ENCODE results near the gene PKD1L1. TPM values are rescaled to one million over a fixed set of nuclear protein-coding genes. Genes with fewer than 3 reads are reported as not detected.

PKD1L1 gene
- total RNA-seq, 1 experiment from 2014 or later: 0.17 TPM

- H3K4me1 Mint-ChIP-seq: peaks cover 5% of the 10 kb centered on the region in 2 experiments; a peak in 3 of 4 replicates
- H3K9ac ChIP-seq (ENCODE audit: extremely low read depth, insufficient read length, low read length): no peak overlapping the region
- no peaks in the 10 kb centered on the region; the same call in 1 of the 2 replicates for H3K27me3 Mint-ChIP-seq (ENCODE audit: low read depth)
- no peak overlapping the region for H2BK12ac ChIP-seq (ENCODE audit: insufficient read length, low read depth, low read length)
- H2AK5ac ChIP-seq (ENCODE audit: insufficient read length, low read length): no peak overlapping the region
- no peak overlapping the region for H2BK5ac ChIP-seq (ENCODE audit: insufficient read length, low read length)
- WGBS (ENCODE audit: extremely low coverage, insufficient read length, low lambda C conversion rate): no CpG with 5 or more reads among the region's 2 CpGs
- no peak overlapping the region for H3K27ac ChIP-seq (ENCODE audit: insufficient read length, low read depth, low read length)
- no peak overlapping the region for H3K18ac ChIP-seq (ENCODE audit: insufficient read length, low read depth, low read length)
- no peak overlapping the region for H3K56ac ChIP-seq (ENCODE audit: insufficient read length, low read depth, low read length)
- H2BK15ac ChIP-seq (ENCODE audit: low read depth, low read length): no peak overlapping the region
- no peak overlapping the region for H4K5ac ChIP-seq (ENCODE audit: insufficient read length, low read depth, low read length)
- H3K27me3 ChIP-seq (ENCODE audit: insufficient read depth, low read length): no peaks in the 10 kb centered on the region
- no peak overlapping the region for H3K23ac ChIP-seq (ENCODE audit: insufficient read length, low read depth, low read length)
- no peaks in the 10 kb centered on the region for H4K20me1 ChIP-seq (ENCODE audit: control insufficient read depth, insufficient read depth, insufficient read length)
- H3T11ph ChIP-seq (ENCODE audit: low read length): no peak overlapping the region
- H3K14ac ChIP-seq (ENCODE audit: insufficient read depth, low read length): no peak overlapping the region
- no peak for DNase-seq
- H3K4me3 Mint-ChIP-seq: no peak overlapping the region
- no peaks in the 10 kb centered on the region for H3K79me1 ChIP-seq (ENCODE audit: insufficient read depth, low read depth, low read length, poor library complexity, severe bottlenecking)
- H3K27ac Mint-ChIP-seq: no peak overlapping the region
- H3K9me3 ChIP-seq (ENCODE audit: control insufficient read depth, low read depth, low read length): no peaks in the 10 kb centered on the region
- no peak overlapping the region for H4K8ac ChIP-seq (replicated peaks; ENCODE audit: insufficient read length, low read depth, low read length)
- H3K4ac ChIP-seq (ENCODE audit: low read depth, low read length): no peak overlapping the region
- H3K4me2 ChIP-seq (ENCODE audit: insufficient read depth, insufficient read length, low read length): no peak overlapping the region
- H3K9me3 Mint-ChIP-seq: no peaks in the 10 kb centered on the region
- H2BK20ac ChIP-seq (ENCODE audit: low read depth, low read length, poor library complexity, severe bottlenecking): no peak overlapping the region
- H3K36me3 Mint-ChIP-seq (ENCODE audit: insufficient read depth in 1 of 3, low read depth in 3 of 3): no peaks in the 10 kb centered on the region
- H2BK120ac ChIP-seq (ENCODE audit: low read depth, low read length, poor library complexity, severe bottlenecking): no peak overlapping the region
- TF ChIP-seq CTCF (conservative IDR thresholded peaks at IDR 0.05): no peak
- H3K23me2 ChIP-seq (ENCODE audit: insufficient read length, low read depth, low read length, poor library complexity, severe bottlenecking): no peaks in the 10 kb centered on the region
- no peaks in the 10 kb centered on the region for H3K4me1 ChIP-seq (ENCODE audit: insufficient read depth, low read length)
- no peak overlapping the region for H2AFZ ChIP-seq (ENCODE audit: low read length)
- H4K91ac ChIP-seq (ENCODE audit: insufficient read length, low read depth, low read length): no peak overlapping the region
- no peaks in the 10 kb centered on the region for H3K79me2 ChIP-seq (ENCODE audit: insufficient read depth, low read length)
Observed at GRCh38 chr7:47765373-47765979, 182.8 kb downstream of the PKD1L1 start.
